HS-5 (cell line): ENCODE data around the gene PPTC7.
A peak's percentile ranks its signal among the peaks of the same experiment; 100 is the strongest.
"Not testable (repeated sequence)": the region's sequence is repeated elsewhere in the genome, so short reads cannot be mapped to it uniquely, and the experiment has no call there.

ENCODE experiments used
- DNase-seq: peaks from one replicate; pipeline ENCODE4 v3.0.0-alpha.2; 2012; ENCODE audit warnings: low read depth

PPTC7 gene

DNA sequence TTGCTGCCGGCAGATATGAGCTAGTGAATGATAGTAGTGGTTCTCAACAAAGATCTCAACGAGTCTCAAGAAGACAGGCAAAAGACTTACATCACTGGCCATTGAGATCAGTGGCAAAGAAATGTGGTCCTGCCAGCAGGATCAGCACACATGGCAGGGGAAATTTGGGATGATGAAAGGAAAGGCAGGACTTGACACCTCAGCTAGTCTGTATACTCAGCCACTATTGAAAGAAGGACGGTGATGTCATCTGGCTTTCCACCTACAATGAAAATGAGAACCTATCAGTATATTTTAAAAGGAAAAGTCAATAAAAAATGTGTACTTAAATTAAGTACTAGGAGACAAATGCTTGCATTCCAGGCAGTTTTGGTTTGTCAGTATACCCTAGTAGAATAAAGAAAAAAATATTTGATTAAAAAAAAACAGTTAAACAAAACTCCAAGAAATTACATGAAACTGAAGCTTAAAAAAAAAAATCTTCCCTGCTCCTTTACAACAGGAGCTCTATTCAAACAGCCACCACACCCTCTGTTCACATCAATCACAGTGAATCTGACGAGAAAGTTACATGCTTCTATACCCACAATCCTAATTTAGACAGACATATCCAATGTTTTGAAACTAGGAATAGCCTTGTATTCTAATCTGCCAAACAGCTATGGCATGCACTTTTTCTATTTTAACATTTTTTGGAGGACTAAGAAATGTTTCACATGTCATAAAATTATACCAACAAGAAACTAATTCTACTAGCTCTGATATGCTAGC lies 46.1 kb downstream of the PPTC7 start:
- no peak for DNase-seq

DNA sequence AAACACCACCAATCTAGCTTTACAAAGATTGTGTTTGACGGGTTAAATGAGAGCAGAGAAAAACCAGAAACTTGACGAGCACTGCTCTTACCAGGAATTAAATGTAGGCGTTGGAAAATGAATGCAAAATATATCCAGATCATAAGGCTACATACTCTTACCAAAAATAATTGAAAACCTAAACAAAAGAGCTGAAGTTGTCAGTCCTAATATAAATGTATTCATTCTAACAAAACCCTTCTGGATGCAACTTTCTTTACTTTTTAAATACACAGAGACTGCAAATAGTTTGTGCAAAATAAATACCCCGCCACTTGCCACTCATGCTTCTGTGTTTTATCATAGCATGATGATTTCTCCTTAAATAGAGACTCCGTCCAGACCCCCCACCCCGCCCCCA lies 48.3 kb downstream of the PPTC7 start:
- DNase-seq = no peak

DNA sequence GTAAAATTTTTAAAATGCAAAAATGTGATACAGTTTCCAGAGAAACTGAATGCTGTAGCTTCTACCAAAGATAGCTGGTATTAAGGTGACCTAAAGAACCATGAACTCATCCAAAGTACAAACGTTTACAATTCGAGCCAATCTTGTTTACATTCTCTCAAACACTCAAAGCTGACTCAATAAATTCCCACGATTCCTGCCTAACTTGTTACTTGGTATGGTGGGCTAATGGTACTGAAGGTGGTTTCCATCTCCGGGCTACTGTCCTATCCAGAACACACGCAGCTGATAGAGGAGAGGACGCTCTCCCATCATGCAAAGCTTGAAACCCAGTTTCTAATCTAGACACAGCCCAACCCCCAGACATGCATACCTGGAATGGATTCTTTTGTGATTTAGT lies 49.5 kb downstream of the PPTC7 start:
- no peak for DNase-seq

DNA sequence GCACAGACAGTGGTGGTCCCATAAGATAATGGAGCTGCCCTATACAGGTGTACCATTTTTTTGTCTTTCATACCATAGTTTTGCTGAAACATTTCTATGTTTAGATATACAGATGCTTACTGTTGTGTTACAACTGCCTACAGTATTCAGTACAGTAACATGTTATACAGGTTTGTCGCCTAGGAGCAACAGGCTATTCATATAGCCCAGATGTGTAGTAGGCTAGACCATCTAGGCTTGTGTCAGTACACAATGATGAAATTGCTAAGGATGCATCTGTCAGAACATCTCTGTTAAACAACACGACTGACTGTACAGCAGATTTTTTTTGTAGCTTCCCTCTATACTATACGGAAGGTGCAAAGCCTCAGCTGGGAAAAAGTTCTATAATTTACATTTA lies 50.5 kb downstream of the PPTC7 start:
- no peak for DNase-seq

DNA sequence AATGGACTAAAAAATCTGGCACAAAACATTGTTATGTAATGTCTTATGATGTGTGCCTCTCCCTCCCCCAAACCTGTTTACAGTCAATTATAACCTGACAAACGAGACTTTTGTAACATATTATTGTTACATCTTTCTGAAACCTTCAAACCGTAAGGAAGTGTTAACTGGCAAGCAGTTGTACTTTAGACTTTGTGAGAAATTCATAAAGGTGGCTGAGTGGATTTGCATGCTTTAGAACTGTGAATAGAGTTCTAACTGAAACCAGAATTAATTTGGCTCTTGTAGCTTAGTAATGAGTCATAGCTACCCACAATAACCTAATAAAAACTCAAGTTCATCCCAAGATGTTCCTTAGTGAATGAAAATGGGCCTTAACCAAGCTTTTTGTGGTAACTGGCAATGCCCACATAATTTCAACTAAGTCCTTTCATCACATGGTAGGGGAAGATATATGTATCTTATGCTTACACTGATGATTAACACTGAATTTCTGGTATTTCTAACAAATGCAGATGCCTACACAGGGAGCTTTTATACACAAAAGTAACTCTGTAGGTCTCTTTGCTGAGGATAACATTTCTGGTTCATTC lies 51.3 kb downstream of the PPTC7 start:
- no peak for DNase-seq

DNA sequence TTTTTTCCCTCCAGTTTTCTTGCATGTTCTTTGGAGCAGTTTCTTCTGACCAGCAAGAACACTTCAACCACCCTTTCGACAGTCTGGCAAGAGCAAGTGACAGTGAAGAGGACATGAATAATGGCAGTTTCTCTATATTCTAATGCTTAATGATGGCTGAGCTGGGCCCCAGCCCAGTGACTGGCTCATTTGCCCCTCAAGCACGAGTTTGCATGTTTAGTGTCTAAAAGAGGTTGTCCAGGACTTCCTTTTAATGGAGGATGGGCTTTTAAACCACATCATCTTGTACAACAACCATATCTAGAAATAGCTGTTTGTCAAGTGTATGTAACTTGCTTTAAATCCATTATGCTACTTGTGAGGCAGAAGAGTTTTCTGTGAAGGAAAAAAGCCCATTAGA lies 52.6 kb downstream of the PPTC7 start:
- DNase-seq = no peak

DNA sequence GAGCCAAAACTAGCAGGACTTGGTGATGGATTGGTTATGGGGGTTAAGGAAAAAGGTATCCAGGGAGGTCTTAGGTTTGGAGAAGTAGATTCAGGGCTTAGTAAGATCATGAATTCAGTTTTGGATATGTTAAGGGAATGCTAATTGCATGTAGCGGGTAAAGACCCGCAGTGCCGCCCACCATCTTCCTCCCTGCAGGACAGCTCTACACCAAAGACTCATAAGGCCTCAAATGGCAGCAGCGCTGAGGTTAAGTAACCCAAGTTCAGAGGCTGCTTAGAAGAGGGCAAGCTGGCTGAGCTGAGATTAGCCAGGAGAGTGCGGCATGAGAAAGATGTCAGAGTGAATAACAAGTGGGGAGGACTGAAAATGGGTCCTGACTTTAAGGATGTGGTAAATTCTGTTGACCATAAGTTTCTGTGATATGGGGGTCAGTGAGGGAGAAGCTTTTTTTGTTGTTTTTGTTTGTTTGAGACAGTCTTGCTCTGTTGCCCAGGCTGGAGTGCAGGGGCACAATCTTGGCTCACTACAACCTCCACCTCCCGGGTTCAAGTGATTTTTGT lies 54.8 kb downstream of the PPTC7 start:
- DNase-seq = no peak

DNA sequence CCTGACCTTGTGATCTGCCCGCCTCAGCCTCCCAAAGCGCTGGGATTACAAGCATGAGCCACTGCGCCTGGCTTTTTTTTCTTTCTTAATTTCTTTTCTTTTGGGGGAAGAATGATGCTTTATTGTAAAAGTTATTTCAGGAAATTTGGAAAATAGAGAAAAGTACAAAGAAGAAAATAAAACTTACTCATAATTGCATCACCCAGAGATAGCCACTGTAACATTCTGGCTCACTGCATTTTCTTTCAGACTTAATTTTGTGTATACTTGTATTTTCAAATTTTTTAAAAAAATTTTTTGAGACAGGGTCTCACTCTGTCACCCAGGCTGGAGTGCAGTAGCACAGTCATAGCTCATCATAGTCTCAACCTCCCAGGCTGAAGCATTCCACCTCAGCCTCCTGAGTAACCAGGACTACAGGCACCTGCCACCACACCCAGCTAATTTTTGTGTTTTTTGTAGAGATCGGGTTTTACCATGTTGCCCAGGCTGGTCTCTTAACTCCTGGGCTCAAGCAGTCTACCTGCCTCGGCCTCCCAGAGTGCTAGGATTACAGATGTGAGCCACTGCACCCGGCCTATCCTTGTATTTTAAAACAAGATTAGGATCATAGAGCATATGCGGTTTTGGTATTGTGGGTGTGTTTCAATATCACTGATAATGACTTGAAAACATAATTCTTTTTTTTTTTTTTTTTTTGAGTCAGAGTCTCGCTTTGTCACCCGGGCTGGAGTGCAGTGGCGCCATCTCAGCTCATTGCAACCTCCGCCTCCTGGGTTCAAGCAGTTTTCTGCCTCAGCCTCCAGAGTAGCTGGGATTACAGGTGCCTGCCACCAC lies 62.0 kb downstream of the PPTC7 start:
- not testable (repeated sequence) for DNase-seq

DNA sequence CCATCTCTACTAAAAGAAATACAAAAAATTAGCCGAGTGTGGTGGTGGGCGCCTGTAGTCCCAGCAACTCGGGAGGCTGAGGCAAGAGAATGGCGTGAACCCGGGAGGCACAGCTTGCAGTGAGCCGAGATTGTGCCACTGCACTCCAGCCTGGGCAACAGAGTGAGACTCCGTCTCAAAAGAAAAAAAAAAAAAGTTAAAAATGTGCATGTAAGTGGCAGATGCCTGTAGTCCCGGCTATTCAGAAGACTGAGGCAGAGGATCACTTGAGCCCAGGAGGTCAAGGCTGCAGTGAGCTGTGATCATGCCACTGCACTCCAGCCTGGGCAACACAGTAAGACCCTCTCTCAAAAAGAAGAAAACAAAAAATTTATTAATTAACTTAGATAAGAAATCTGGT lies 65.1 kb downstream of the PPTC7 start:
- DNase-seq = not testable (repeated sequence)

DNA sequence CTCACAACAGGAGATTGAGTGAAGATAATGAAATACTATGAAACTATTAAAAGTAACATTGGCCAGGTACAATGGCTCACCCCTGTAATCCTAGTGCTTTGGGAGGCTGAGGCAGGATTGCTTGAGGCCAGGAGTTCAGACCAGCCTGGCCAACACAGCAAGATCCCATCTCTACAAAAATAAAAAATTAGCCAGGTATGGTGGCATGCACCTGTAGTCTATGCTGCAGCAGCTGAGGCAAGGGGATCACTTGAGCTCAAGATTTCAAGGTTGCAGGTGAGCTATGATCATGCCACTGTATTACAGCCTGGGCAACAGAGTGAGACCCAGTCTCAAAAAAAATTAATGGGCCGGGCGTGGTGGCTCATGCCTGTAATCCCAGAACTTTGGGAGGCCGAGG lies 66.1 kb downstream of the PPTC7 start:
- DNase-seq = no peak

DNA sequence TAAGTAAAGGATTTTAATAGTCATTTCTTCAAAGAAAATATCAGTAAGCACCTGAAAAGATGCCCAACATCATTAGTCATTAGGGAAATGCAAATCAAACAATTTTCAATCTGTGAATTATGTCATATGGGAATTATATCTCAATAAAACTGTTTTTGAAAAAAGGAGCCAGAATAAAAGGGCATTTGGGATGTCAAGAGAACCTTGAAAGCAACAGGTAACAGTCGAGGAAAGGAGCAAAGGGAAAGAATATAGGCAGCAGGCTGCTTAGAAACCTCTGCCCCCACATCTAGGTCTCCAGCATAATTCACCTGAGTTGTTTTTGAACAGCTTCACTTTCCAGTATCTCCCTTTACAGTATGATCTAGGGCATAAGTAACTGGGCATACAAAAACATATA lies 68.8 kb downstream of the PPTC7 start:
- no peak for DNase-seq

DNA sequence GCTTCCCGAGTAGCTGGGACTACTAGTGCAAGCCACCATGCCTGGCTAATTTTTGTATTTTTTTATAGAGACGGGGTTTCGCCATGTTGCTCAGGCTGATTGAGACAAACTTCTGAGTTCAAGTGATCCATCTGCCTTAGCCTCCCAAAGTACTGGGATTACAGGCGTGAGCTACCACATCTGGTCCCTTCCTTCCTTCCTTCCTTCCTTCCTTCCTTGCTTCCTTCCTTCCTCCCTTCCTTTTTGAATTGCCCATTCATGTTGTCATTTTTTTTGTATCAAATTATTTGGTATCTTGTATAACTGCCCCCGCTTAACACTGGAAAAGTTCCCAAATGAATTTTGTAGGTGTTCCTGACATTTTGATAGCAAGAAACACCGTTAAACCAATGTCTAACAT lies 69.3 kb downstream of the PPTC7 start:
- no peak for DNase-seq

DNA sequence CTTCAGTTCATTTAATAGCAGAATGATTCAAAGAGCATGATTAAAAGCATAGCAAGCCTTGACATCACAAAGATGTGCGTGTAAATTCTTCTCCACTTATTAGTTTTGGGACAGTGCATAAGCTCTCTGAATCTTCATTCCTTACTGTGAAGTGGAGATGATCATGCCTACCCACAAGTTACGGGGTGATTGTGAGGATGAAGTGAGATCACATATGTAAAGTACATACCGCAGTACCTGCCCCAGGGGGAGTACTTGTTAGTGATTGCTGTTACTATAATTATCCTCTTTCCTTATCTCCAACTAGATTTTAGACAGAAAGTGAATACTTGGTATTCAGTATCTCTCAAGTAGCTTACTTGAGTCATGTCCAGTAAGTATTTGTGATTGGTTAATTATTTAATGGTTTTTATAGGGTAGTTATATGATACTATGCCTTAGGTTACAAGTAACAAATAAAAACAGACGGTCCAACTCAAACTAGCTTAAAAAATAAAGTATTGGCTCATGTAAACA lies 75.0 kb downstream of the PPTC7 start:
- no peak for DNase-seq

DNA sequence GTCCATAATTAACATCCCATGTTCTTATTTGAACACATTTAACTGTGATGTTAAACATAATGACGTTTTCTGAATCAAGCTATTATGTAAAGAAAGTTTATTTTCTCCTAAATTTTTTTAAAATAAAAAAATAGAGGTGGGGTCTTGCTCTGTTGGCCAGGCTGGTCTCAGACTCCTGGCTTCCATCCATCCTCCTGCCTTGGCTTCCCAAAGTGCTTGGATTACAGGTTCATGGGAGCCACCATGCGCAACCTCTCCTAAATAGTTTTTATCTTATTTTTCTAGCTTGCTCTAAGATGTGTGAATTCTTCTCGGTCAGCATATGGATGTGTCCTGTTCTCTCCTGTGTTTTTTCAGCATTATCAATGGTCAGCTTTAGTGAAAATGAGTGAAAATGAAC lies 77.8 kb downstream of the PPTC7 start:
- no peak for DNase-seq

DNA sequence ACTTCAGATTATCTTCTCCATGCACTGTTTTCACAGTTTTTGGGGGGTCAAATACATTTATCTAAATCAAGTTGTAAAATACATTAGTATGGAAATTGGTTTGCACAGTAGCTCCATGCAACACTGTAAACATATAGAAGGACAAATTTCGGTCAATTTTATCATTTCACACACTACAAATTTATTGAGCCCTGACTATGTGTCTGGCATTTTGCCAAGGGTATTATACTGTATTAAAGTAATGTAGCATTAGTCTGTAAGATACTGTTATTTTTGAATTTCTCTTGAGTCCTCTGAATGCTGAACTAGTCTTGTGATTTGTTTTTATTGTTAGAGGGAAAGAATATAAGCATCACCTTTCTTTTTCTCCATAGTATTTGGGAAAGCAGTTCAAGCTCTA lies 79.7 kb downstream of the PPTC7 start:
- no peak for DNase-seq

DNA sequence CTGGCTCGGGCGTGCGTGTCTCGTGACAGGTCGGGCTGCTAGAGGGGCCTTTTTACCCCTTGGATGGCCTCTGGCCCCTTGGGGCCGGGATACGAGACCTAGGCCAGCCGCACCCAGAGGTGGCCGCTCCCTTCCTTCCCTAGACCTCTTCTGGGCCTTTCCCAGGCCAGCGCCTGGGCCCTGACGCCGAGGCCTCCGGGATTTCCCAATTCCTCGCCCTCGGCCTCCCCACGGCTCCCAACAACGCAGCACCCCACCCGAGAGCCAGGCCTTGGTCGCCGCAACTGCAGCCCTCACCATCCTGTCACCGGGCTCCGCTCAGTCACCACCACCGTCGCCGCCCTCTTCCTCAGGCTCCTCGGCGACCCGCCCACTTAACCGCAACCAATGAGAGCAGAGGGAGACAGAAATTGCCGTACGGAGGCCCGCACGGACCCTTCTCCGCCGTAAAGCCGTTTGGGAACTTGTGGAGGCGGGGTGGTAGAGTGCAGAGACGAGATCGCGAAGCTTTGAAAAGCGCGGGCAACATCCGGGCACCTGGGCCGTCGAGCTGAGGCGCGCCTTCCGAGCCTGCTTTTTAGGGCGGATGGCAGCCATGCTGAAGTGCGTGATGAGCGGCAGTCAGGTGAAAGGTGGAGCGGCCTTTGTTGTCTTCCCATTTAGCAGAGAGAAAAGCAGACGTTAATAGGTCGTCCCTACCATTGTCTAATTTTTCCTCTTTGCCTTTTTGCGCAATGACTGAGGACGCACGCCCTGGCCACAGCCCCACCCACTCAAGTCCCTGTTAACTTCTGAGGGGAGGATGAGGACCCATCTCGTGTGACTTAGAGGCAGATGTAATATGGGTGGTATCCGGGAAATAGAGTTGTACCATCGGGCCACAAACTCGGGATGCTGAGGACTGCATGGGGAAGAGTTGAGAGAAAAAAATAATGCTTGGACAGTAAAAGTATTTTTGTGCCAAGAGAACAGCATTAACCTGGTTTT lies 81.1 kb downstream of the PPTC7 start, which contains the start of the genes RAD9B and VPS29:
Gene RAD9B (plus strand): TSS at position 580 of the 987 bp plus-strand sequence. CDS start 7 bp downstream, at position 587.
Gene VPS29 (minus strand): TSS at position 360 of the 987 bp plus-strand sequence. CDS start 60 bp downstream, at position 300.
- peak; percentile 93 for DNase-seq

DNA sequence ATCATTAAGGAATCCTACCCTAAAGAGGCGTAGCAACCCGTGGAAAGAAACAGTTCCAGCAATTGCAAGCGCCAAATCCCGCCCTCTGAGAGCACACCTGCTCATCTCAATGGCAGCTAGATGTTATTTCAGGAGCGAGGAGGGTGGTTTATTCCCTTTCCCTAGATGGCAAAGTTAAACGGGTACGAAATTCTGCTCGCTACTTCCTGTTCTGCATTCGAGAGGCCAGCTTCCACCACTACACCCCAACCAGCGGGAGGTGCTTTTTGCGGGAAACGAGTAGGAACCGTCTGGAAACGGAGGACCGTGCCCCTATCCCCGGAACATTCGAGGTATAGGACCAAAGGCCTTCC lies 81.7 kb downstream of the PPTC7 start:
- peak; percentile 48 for DNase-seq

DNA sequence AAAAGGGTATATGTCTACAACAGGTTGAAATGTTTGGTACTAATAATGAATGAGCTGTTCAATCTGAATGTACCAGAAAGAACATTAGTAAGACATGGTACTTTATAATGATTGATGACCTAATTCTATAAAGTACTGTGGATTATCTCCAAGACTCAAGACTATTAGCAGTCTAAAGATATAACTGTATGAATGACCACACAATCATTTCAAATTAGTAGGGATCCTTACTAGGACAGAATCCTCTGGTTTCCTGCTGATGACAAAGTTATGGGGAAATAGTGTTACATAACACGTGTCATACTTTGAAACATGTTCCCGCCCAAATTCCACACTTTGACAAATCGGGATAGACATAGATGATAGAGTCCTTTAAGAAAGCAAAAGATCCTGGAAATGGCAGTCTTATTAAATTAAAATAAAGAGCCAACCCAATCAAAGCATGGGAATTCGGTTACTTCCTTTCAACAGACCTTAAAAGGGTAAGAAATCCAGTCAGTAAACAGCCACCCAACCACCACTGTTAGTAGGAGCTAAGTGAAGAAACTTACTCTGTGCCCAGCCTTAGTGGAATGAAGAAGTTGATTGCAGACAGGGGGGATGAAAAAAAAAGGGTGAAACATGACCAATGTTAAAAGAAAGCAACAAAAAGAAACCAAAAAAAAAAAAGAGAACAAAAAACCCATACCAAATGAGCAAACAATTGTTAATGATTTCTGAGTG lies 84.0 kb downstream of the PPTC7 start:
- DNase-seq = peak; percentile 71
